ENCODE data around the gene RSAD2. TPM values are rescaled to one million over a fixed set of nuclear protein-coding genes. Genes with fewer than 3 reads are reported as not detected.

The RSAD2 gene
- total and polyA plus RNA-seq, 4 donors = 2.1 to 13.9 (median 4.8) TPM

- no peak overlapping the region for H3K4me3 ChIP-seq (ENCODE audit: low read depth, low read length)
- H3K4me1 ChIP-seq (ENCODE audit: control insufficient read depth, insufficient read depth, low read length) = peaks cover 11% of the 10 kb centered on the region
- H3K27ac ChIP-seq (ENCODE audit: low read depth, low read length) = no peak overlapping the region
- DNase-seq (ENCODE audit: low read depth in 4 of 6, low spot score in 6 of 6) = peak in 2 of 6 donors; percentile 35 to 84
- H3K36me3 ChIP-seq (ENCODE audit: control insufficient read depth, insufficient read depth, low read length) = peaks cover 5% of the 10 kb centered on the region
- H3K9me3 ChIP-seq (ENCODE audit: control insufficient read depth, insufficient read depth, low read length) = peaks cover 5% of the 10 kb centered on the region
- WGBS (ENCODE audit: insufficient coverage) = 68% methylated on average over 4 of the region's 6 CpGs
- H3K27me3 ChIP-seq (ENCODE audit: control insufficient read depth, insufficient read depth, low read length) = no peaks in the 10 kb centered on the region
These were observed 13.8 kb upstream of the RSAD2 start for GRCh38 chr2:6863792-6864191.

GRCh38 chr2:6864231-6864754 is 13.3 kb upstream of the RSAD2 start:
- Histone ChIP-seq H3K27me3 (ENCODE audit: control insufficient read depth, insufficient read depth, low read length) (no peaks in the 10 kb centered on the region), H3K36me3 (ENCODE audit: control insufficient read depth, insufficient read depth, low read length) (peaks cover 5% of the 10 kb centered on the region), H3K27ac (ENCODE audit: low read depth, low read length) (no peak overlapping the region), H3K4me3 (ENCODE audit: low read depth, low read length) (peak overlapping the region; percentile 2), H3K4me1 (ENCODE audit: control insufficient read depth, insufficient read depth, low read length) (peaks cover 11% of the 10 kb centered on the region), H3K9me3 (ENCODE audit: control insufficient read depth, insufficient read depth, low read length) (peaks cover 5% of the 10 kb centered on the region)
- DNase-seq (ENCODE audit: low read depth in 4 of 6, low spot score in 6 of 6) = peak in 2 of 6 donors; percentile 2 to 27
- 68% methylated on average over 6 of the region's 8 CpGs for WGBS (ENCODE audit: insufficient coverage)

GRCh38 chr2:6864923-6865345 is 12.6 kb upstream of the RSAD2 start:
- peaks cover 11% of the 10 kb centered on the region for H3K4me1 ChIP-seq (ENCODE audit: control insufficient read depth, insufficient read depth, low read length)
- H3K27me3 ChIP-seq (ENCODE audit: control insufficient read depth, insufficient read depth, low read length) = no peaks in the 10 kb centered on the region
- no peak overlapping the region for H3K27ac ChIP-seq (ENCODE audit: low read depth, low read length)
- no peak for DNase-seq (ENCODE audit: low read depth in 4 of 6, low spot score in 6 of 6)
- 8% methylated on average over 37 of the region's 37 CpGs for WGBS (ENCODE audit: insufficient coverage)
- no peaks in the 10 kb centered on the region for H3K9me3 ChIP-seq (ENCODE audit: control insufficient read depth, insufficient read depth, low read length)
- H3K4me3 ChIP-seq (ENCODE audit: low read depth, low read length) = peak overlapping the region; percentile 2
- peaks cover 5% of the 10 kb centered on the region for H3K36me3 ChIP-seq (ENCODE audit: control insufficient read depth, insufficient read depth, low read length)

GRCh38 chr2:6865346-6866274 is 12.0 kb upstream of the RSAD2 start, which contains the start of gene CMPK2:
Gene CMPK2, minus strand, starts transcription at chr2:6865907. Its CDS starts 211 bp downstream, at chr2:6865696.
- WGBS (ENCODE audit: insufficient coverage) = under 1% methylated on average over 115 of the region's 115 CpGs
- DNase-seq (ENCODE audit: low read depth in 4 of 6, low spot score in 6 of 6) = peak in 3 of 6 donors; percentile 24 to 84 (median 72)
- Histone ChIP-seq H3K36me3 (ENCODE audit: control insufficient read depth, insufficient read depth, low read length) (peaks cover 3% of the 10 kb centered on the region), H3K27me3 (ENCODE audit: control insufficient read depth, insufficient read depth, low read length) (no peaks in the 10 kb centered on the region), H3K9me3 (ENCODE audit: control insufficient read depth, insufficient read depth, low read length) (no peaks in the 10 kb centered on the region), H3K27ac (ENCODE audit: low read depth, low read length) (no peak within 1 kb of the TSS), H3K4me1 (ENCODE audit: control insufficient read depth, insufficient read depth, low read length) (peaks cover 11% of the 10 kb centered on the region), H3K4me3 (ENCODE audit: low read depth, low read length) (peak within 1 kb of the TSS; percentile 54)

GRCh38 chr2:6866275-6866671 is 11.3 kb upstream of the RSAD2 start:
- Histone ChIP-seq H3K9me3 (ENCODE audit: control insufficient read depth, insufficient read depth, low read length) (no peaks in the 10 kb centered on the region), H3K36me3 (ENCODE audit: control insufficient read depth, insufficient read depth, low read length) (peaks cover 3% of the 10 kb centered on the region), H3K4me3 (ENCODE audit: low read depth, low read length) (peak overlapping the region; percentile 54), H3K4me1 (ENCODE audit: control insufficient read depth, insufficient read depth, low read length) (peaks cover 11% of the 10 kb centered on the region), H3K27ac (ENCODE audit: low read depth, low read length) (no peak overlapping the region), H3K27me3 (ENCODE audit: control insufficient read depth, insufficient read depth, low read length) (no peaks in the 10 kb centered on the region)
- DNase-seq (ENCODE audit: low read depth in 4 of 6, low spot score in 6 of 6) = peak in 2 of 6 donors; percentile 78 to 91
- WGBS (ENCODE audit: insufficient coverage) = 0% methylated on average over 8 of the region's 9 CpGs

- Histone ChIP-seq H3K9me3 (ENCODE audit: control insufficient read depth, insufficient read depth, low read length) (no peaks in the 10 kb centered on the region), H3K4me1 (ENCODE audit: control insufficient read depth, insufficient read depth, low read length) (peaks cover 11% of the 10 kb centered on the region), H3K36me3 (ENCODE audit: control insufficient read depth, insufficient read depth, low read length) (no peaks in the 10 kb centered on the region), H3K27me3 (ENCODE audit: control insufficient read depth, insufficient read depth, low read length) (no peaks in the 10 kb centered on the region), H3K4me3 (ENCODE audit: low read depth, low read length) (no peak overlapping the region), H3K27ac (ENCODE audit: low read depth, low read length) (no peak overlapping the region)
- 93% methylated on average over 4 of the region's 7 CpGs for WGBS (ENCODE audit: insufficient coverage)
- DNase-seq (ENCODE audit: low read depth in 4 of 6, low spot score in 6 of 6) = no peak
These were observed 10.6 kb upstream of the RSAD2 start for GRCh38 chr2:6866982-6867381.

- 89% methylated on average over 1 of the region's 2 CpGs for WGBS (ENCODE audit: insufficient coverage)
These were observed 5.2 kb upstream of the RSAD2 start for GRCh38 chr2:6872394-6872793.

GRCh38 chr2:6874032-6874431 is 3.5 kb upstream of the RSAD2 start:
- no peak overlapping the region for H3K4me3 ChIP-seq (ENCODE audit: low read depth, low read length)
- no peaks in the 10 kb centered on the region for H3K9me3 ChIP-seq (ENCODE audit: control insufficient read depth, insufficient read depth, low read length)
- DNase-seq (ENCODE audit: low read depth in 4 of 6, low spot score in 6 of 6) = no peak
- 90% methylated on average over 2 of the region's 3 CpGs for WGBS (ENCODE audit: insufficient coverage)
- no peaks in the 10 kb centered on the region for H3K36me3 ChIP-seq (ENCODE audit: control insufficient read depth, insufficient read depth, low read length)
- no peak overlapping the region for H3K27ac ChIP-seq (ENCODE audit: low read depth, low read length)
- H3K27me3 ChIP-seq (ENCODE audit: control insufficient read depth, insufficient read depth, low read length) = no peaks in the 10 kb centered on the region
- H3K4me1 ChIP-seq (ENCODE audit: control insufficient read depth, insufficient read depth, low read length) = peaks cover 8% of the 10 kb centered on the region

More at GRCh38 chr2:6872394-6872793, 5.2 kb upstream of the RSAD2 start:
- Histone ChIP-seq H3K27me3 (ENCODE audit: control insufficient read depth, insufficient read depth, low read length) (no peaks in the 10 kb centered on the region), H3K4me1 (ENCODE audit: control insufficient read depth, insufficient read depth, low read length) (peaks cover under 1% of the 10 kb centered on the region), H3K4me3 (ENCODE audit: low read depth, low read length) (no peak overlapping the region), H3K27ac (ENCODE audit: low read depth, low read length) (no peak overlapping the region), H3K36me3 (ENCODE audit: control insufficient read depth, insufficient read depth, low read length) (no peaks in the 10 kb centered on the region), H3K9me3 (ENCODE audit: control insufficient read depth, insufficient read depth, low read length) (no peaks in the 10 kb centered on the region)
- no peak for DNase-seq (ENCODE audit: low read depth in 4 of 6, low spot score in 6 of 6)

- Histone ChIP-seq H3K27ac (ENCODE audit: low read depth, low read length) (no peak overlapping the region), H3K27me3 (ENCODE audit: control insufficient read depth, insufficient read depth, low read length) (no peaks in the 10 kb centered on the region), H3K36me3 (ENCODE audit: control insufficient read depth, insufficient read depth, low read length) (no peaks in the 10 kb centered on the region), H3K4me1 (ENCODE audit: control insufficient read depth, insufficient read depth, low read length) (peaks cover 8% of the 10 kb centered on the region), H3K4me3 (ENCODE audit: low read depth, low read length) (no peak overlapping the region), H3K9me3 (ENCODE audit: control insufficient read depth, insufficient read depth, low read length) (no peaks in the 10 kb centered on the region)
- DNase-seq (ENCODE audit: low read depth in 4 of 6, low spot score in 6 of 6) = no peak
- no CpG with 5 or more reads among the region's 1 CpG for WGBS (ENCODE audit: insufficient coverage)
These were observed 1.3 kb upstream of the RSAD2 start for GRCh38 chr2:6876309-6876708.
